ENCODE results near the gene BBOX1. TPM values are rescaled to one million over a fixed set of nuclear protein-coding genes. Genes with fewer than 3 reads are reported as not detected.

BBOX1 gene
- total RNA-seq, 1 experiment from 2014 or later: not detected

GRCh38 chr11:27013781-27014361, 26.7 kb upstream of the BBOX1 start:
- BruUV-seq (replicated peaks): no TSS peak
- Histone ChIP-seq H3K27me3 (ENCODE audit: insufficient read depth, low read depth) (no peaks in the 10 kb centered on the region), H3K36me3 (ENCODE audit: low read depth) (no peaks in the 10 kb centered on the region), H3K9me2 (ENCODE audit: insufficient read depth) (no peaks in the 10 kb centered on the region), H2AFZ (no peak overlapping the region), H3K4me3 (no peak overlapping the region), H3K9me3 (ENCODE audit: insufficient read depth, low read depth) (no peaks in the 10 kb centered on the region), H3K4me1 (replicated peaks; ENCODE audit: insufficient read depth) (no peaks in the 10 kb centered on the region), H3F3A (ENCODE audit: insufficient read depth, low read depth) (no peaks in the 10 kb centered on the region), H4K20me1 (ENCODE audit: insufficient read depth) (no peaks in the 10 kb centered on the region), H3K27ac (no peak overlapping the region), H3K4me2 (no peak overlapping the region), H3K79me2 (ENCODE audit: low read depth) (no peaks in the 10 kb centered on the region)
- ChIA-PET CTCF (no interaction called here), POLR2A (ENCODE audit: unreplicated experiment) (no interaction called here)
- intact Hi-C loops (cut with micrococcal nuclease; ENCODE audit: unreplicated experiment): no loop called here
- DNase-seq: no peak
- TF ChIP-seq EZH2 (IDR thresholded peaks at IDR 0.05; ENCODE audit: low read depth) (no peak), CTCF (conservative IDR thresholded peaks at IDR 0.05) (no peak)

- Histone ChIP-seq H3K79me2 (ENCODE audit: low read depth) (no peaks in the 10 kb centered on the region), H3F3A (ENCODE audit: insufficient read depth, low read depth) (no peaks in the 10 kb centered on the region), H3K36me3 (ENCODE audit: low read depth) (no peaks in the 10 kb centered on the region), H3K4me3 (no peak overlapping the region), H3K4me2 (no peak overlapping the region), H3K27ac (no peak overlapping the region), H4K20me1 (ENCODE audit: insufficient read depth) (no peaks in the 10 kb centered on the region), H3K9me3 (ENCODE audit: insufficient read depth, low read depth) (no peaks in the 10 kb centered on the region), H3K9me2 (ENCODE audit: insufficient read depth) (no peaks in the 10 kb centered on the region), H3K27me3 (ENCODE audit: insufficient read depth, low read depth) (no peaks in the 10 kb centered on the region), H2AFZ (no peak overlapping the region), H3K4me1 (replicated peaks; ENCODE audit: insufficient read depth) (no peaks in the 10 kb centered on the region)
- no peak for DNase-seq
- intact Hi-C loops (cut with micrococcal nuclease; ENCODE audit: unreplicated experiment): no loop called here
- TF ChIP-seq CTCF (conservative IDR thresholded peaks at IDR 0.05): no peak
- TF ChIP-seq EZH2 (IDR thresholded peaks at IDR 0.05; ENCODE audit: low read depth): no peak
- ChIA-PET POLR2A (ENCODE audit: unreplicated experiment) (no interaction called here), CTCF (no interaction called here)
- BruUV-seq (replicated peaks): no TSS peak
Measured at GRCh38 chr11:27018902-27019529, 21.6 kb upstream of the BBOX1 start.

GRCh38 chr11:27020751-27021150, 19.9 kb upstream of the BBOX1 start:
- no peaks in the 10 kb centered on the region for H3K27me3 ChIP-seq (ENCODE audit: insufficient read depth, low read depth)
- no peak for TF ChIP-seq EZH2 (IDR thresholded peaks at IDR 0.05; ENCODE audit: low read depth)
- no peaks in the 10 kb centered on the region for H3K4me1 ChIP-seq (replicated peaks; ENCODE audit: insufficient read depth)
- intact Hi-C loops (cut with micrococcal nuclease; ENCODE audit: unreplicated experiment): no loop called here
- ChIA-PET POLR2A (ENCODE audit: unreplicated experiment) (no interaction called here), CTCF (no interaction called here)
- no peak overlapping the region for H3K4me3 ChIP-seq
- H4K20me1 ChIP-seq (ENCODE audit: insufficient read depth): no peaks in the 10 kb centered on the region
- no peaks in the 10 kb centered on the region for H3F3A ChIP-seq (ENCODE audit: insufficient read depth, low read depth)
- no peak overlapping the region for H3K4me2 ChIP-seq
- no peak for DNase-seq
- H3K36me3 ChIP-seq (ENCODE audit: low read depth): no peaks in the 10 kb centered on the region
- H3K9me3 ChIP-seq (ENCODE audit: insufficient read depth, low read depth): no peaks in the 10 kb centered on the region
- H3K27ac ChIP-seq: no peak overlapping the region
- no TSS peak for BruUV-seq (replicated peaks)
- no peaks in the 10 kb centered on the region for H3K9me2 ChIP-seq (ENCODE audit: insufficient read depth)
- no peaks in the 10 kb centered on the region for H3K79me2 ChIP-seq (ENCODE audit: low read depth)
- no peak overlapping the region for H2AFZ ChIP-seq
